Measurements from ENCODE around the gene MYO1E.
"Not testable (repeated sequence)": the region's sequence is repeated elsewhere in the genome, so short reads cannot be mapped to it uniquely, and the experiment has no call there.

MYO1E gene

GRCh38 chr15:59291213-59291549 lies 81.5 kb downstream of the MYO1E start:
- no peak for DNase-seq (ENCODE audit: low spot score)

- no peak for DNase-seq (ENCODE audit: low spot score)
Measured at GRCh38 chr15:59290295-59291212, 82.1 kb downstream of the MYO1E start.

- no peak for DNase-seq (ENCODE audit: low spot score)
Measured at GRCh38 chr15:59289574-59289973, 83.1 kb downstream of the MYO1E start.

GRCh38 chr15:59283717-59284391 lies 88.8 kb downstream of the MYO1E start:
- DNase-seq (ENCODE audit: low spot score) = no peak

GRCh38 chr15:59282515-59283337 lies 89.9 kb downstream of the MYO1E start:
- DNase-seq (ENCODE audit: low spot score) = no peak

GRCh38 chr15:59281699-59282098 lies 91.0 kb downstream of the MYO1E start:
- no peak for DNase-seq (ENCODE audit: low spot score)

GRCh38 chr15:59280855-59281254 lies 91.8 kb downstream of the MYO1E start:
- no peak for DNase-seq (ENCODE audit: low spot score)

GRCh38 chr15:59280292-59280691 lies 92.4 kb downstream of the MYO1E start:
- DNase-seq (ENCODE audit: low spot score) = not testable (repeated sequence)

GRCh38 chr15:59279023-59279422 lies 93.6 kb downstream of the MYO1E start:
- DNase-seq (ENCODE audit: low spot score) = no peak

GRCh38 chr15:59278120-59278519 lies 94.6 kb downstream of the MYO1E start:
- no peak for DNase-seq (ENCODE audit: low spot score)

GRCh38 chr15:59276225-59277178 lies 96.2 kb downstream of the MYO1E start:
- no peak for DNase-seq (ENCODE audit: low spot score)

- peak; percentile 56 for DNase-seq (ENCODE audit: low spot score)
Measured at GRCh38 chr15:59274126-59274970, 98.3 kb downstream of the MYO1E start.

- no peak for DNase-seq (ENCODE audit: low spot score)
Measured at GRCh38 chr15:59273234-59273633, 99.4 kb downstream of the MYO1E start.

- DNase-seq (ENCODE audit: low spot score) = no peak
Measured at GRCh38 chr15:59271595-59272201, 101.0 kb downstream of the MYO1E start.

- no peak for DNase-seq (ENCODE audit: low spot score)
Measured at GRCh38 chr15:59268852-59269407, 103.7 kb downstream of the MYO1E start.

GRCh38 chr15:59268168-59268851 lies 104.4 kb downstream of the MYO1E start:
- DNase-seq (ENCODE audit: low spot score) = peak; percentile 60

GRCh38 chr15:59266028-59266427 lies 106.6 kb downstream of the MYO1E start:
- no peak for DNase-seq (ENCODE audit: low spot score)

- DNase-seq (ENCODE audit: low spot score) = no peak
Measured at GRCh38 chr15:59262316-59262715, 110.4 kb downstream of the MYO1E start.

- no peak for DNase-seq (ENCODE audit: low spot score)
Measured at GRCh38 chr15:59260090-59260489, 112.6 kb downstream of the MYO1E start.

All from AG08395 (cell line).